K562 (cell line): ENCODE results near the gene PIKFYVE. TPM values are rescaled to one million over a fixed set of nuclear protein-coding genes. Genes with fewer than 3 reads are reported as not detected.

Source experiments
- BRCA1 ChIP-seq, 2 experiments: fragments of 450-650 bp in 1 of 2; sonication (generic) in 1 of 2; formaldehyde crosslinking in 1 of 2; IDR thresholded peaks; 2 replicates each; pipeline versions ENCODE4 v1.5.0 to v1.6.1; 2017 to 2020; ENCODE audit warnings: mild to moderate bottlenecking in 1 of 2, missing genetic modification reagents in 1 of 2
- FOXO4 ChIP-seq: fragments of 450-650 bp; formaldehyde crosslinking; IDR thresholded peaks from 2 replicates; pipeline ENCODE4 v1.4.0; 2020; ENCODE audit warnings: mild to moderate bottlenecking, moderate library complexity
- PHF20 ChIP-seq: fragments of 450-650 bp; IDR thresholded peaks from 2 replicates; pipeline ENCODE4 v1.6.1; 2018; ENCODE audit not compliant: partially characterized antibody
- POLR3G ChIP-seq: IDR thresholded peaks from 2 replicates; pipeline ENCODE4 v1.6.1; 2011; ENCODE audit not compliant: insufficient read length, insufficient replicate concordance; ENCODE audit errors: extremely low read depth
- PRPF4 ChIP-seq: fragments of 200-400 bp; formaldehyde crosslinking; IDR thresholded peaks from one replicate; pipeline ENCODE4 v1.6.1; 2017; ENCODE audit warnings: low read length, low read depth, mild to moderate bottlenecking; ENCODE audit not compliant: insufficient read depth, poor library complexity, severe bottlenecking
- RBM22 ChIP-seq: fragments of 200-400 bp; formaldehyde crosslinking; IDR thresholded peaks from 2 replicates; pipeline ENCODE4 v1.6.1; 2018; ENCODE audit warnings: low read length, low read depth; ENCODE audit not compliant: poor library complexity, severe bottlenecking
- RBM34 ChIP-seq: fragments of 200-400 bp; formaldehyde crosslinking; IDR thresholded peaks from 2 replicates; pipeline ENCODE4 v1.6.1; 2018; ENCODE audit warnings: low read length, borderline replicate concordance; ENCODE audit not compliant: insufficient read depth
- SMARCB1 ChIP-seq: IDR thresholded peaks from 2 replicates; pipeline ENCODE4 v1.6.1; 2011; ENCODE audit warnings: improper control_type of control experiment, low read depth; ENCODE audit not compliant: insufficient read length
- ZBTB8A ChIP-seq: fragments of 450-650 bp; IDR thresholded peaks from 2 replicates; pipeline ENCODE4 v1.6.1; 2018; ENCODE audit warnings: mild to moderate bottlenecking, moderate library complexity; ENCODE audit not compliant: partially characterized antibody
- ZNF121 ChIP-seq: sonication (generic); formaldehyde crosslinking; conservative IDR thresholded peaks from 2 replicates; pipeline ENCODE4 v1.8.0; 2022; ENCODE audit warnings: missing genetic modification reagents
- ZNF232 ChIP-seq: sonication (generic); formaldehyde crosslinking; IDR thresholded peaks from 2 replicates; pipeline ENCODE4 v1.8.0; 2022; ENCODE audit warnings: mild to moderate bottlenecking, missing genetic modification reagents
- ZNF282 ChIP-seq: sonication (generic); formaldehyde crosslinking; IDR thresholded peaks from 2 replicates; pipeline ENCODE4 v1.8.1; 2023; ENCODE audit warnings: missing genetic modification reagents
- ZNF431 ChIP-seq: sonication (generic); formaldehyde crosslinking; IDR thresholded peaks from 2 replicates; pipeline ENCODE4 v1.8.0; 2022; ENCODE audit warnings: mild to moderate bottlenecking, missing genetic modification reagents
- polyA plus RNA-seq, 8 experiments: library from polyadenylated mRNA; depleted of rRNA in 4 of 8; stranded (reverse) in 5 of 8; unstranded in 3 of 8; fragments of >200 nt; fragmentation: Nextera tagmentation in 2 of 8; fragmentation: Illumina TruSeq in 1 of 8; extraction: Ambion mirVana in 2 of 8; extraction: Trizol in 1 of 8; gene quantifications; 2 replicates each; pipeline versions ENCODE4 v1.2.1 to v1.2.3, GENCODE V29; 2011 to 2014; ENCODE audit warnings: inconsistent platforms in 1 of 8, missing spikeins in 1 of 8
- total RNA-seq, 7 experiments: library from RNA; depleted of rRNA in 6 of 7; stranded (reverse); fragments of >200 nt in 6 of 7; fragmentation: Illumina TruSeq in 2 of 7; extraction: Trizol in 2 of 7; gene quantifications; 2 replicates each; pipeline versions ENCODE4 v1.2.1 to v1.2.3, GENCODE V29; 2011 to 2021; ENCODE audit warnings: low replicate concordance in 1 of 7
- TF ChIP-seq, protein P1 (sequence below): sonication (generic); formaldehyde crosslinking; IDR thresholded peaks from 2 replicates; pipeline ENCODE4 v1.8.1; 2022; ENCODE audit warnings: missing genetic modification reagents
- TF ChIP-seq, protein P2 (sequence below), 3 experiments: fragments of 200-800 bp in 1 of 3; fragments of 250-450 bp in 1 of 3; fragments of 450-650 bp in 1 of 3; sonication (Bioruptor Pico) in 1 of 3; sonication (Bioruptor generic) in 1 of 3; formaldehyde crosslinking in 1 of 3; IDR thresholded peaks; 2 replicates each; pipeline versions ENCODE4 v1.6.1 to v1.8.0; 2016 to 2022; ENCODE audit warnings: mild to moderate bottlenecking in 2 of 3, missing genetic modification characterization in 2 of 3, missing compliant biosample characterization in 1 of 3, moderate library complexity in 1 of 3
- TF ChIP-seq, protein P3 (sequence below): fragments of 450-650 bp; IDR thresholded peaks from 2 replicates; pipeline ENCODE4 v1.6.1; 2017; ENCODE audit warnings: mild to moderate bottlenecking, moderate library complexity
- TF ChIP-seq, protein P4 (sequence below): IDR thresholded peaks from 2 replicates; pipeline ENCODE4 v1.6.1; 2012; ENCODE audit warnings: low read depth, low read length, improper control_type of control experiment, borderline replicate concordance

Gene PIKFYVE
- total and polyA plus RNA-seq, 9 of the 15 experiments (the other 6 are each of a cell fraction or from before 2014, with no cell fraction given): 3.6 to 25.6 (median 16.7) TPM

DNA sequence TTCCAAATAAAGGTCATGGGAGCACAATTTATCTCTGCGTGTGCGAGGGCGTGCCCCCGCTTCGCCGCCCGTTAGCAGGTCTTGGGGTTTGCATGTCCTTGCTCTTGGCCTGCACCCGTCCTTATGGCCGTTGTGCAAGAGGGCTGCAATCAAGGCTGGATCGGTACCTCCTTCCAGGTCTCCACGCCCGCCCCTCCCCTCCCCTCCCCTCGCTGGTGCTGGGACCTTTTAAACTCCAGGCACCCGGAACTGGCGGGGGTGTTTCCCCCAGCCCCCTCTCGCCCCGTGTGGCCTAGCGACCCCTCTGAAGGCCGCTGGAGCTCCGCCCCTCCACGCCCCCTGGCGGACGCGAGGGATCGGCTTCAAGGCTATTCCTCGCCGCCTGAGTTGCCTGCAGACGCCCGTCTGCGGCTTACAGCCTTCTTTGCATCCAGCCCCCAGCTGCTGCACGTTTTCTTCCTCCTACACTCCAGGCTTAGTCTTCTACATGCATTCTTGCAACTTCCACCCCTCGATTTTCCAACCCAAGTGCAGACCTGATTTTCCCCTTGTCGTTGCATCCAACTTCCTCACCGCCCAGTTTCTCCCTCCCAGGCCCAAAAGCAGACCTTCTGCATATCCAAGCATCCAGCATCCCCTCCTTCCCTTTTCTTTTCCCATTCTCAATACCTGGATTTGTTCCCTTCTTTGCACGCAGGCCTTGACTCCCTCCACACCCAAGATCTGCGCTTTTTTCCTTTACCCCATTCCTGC, 11.8 kb upstream of the PIKFYVE start (continued):
- TF ChIP-seq FOXO4 (CRISPR knock-in tag) (no peak), SMARCB1 (no peak), PHF20 (no peak), PRPF4 (no peak), RBM22 (no peak), RBM34 (no peak), ZNF431 (no peak), ZNF232 (CRISPR knock-in tag) (no peak), ZBTB8A (no peak), ZNF282 (CRISPR knock-in tag) (no peak), BRCA1 (IDR thresholded peaks at IDR 0.05) (no peak), BRCA1 (CRISPR knock-in tag; IDR thresholded peaks at IDR 0.05) (no peak), ZNF121 (CRISPR knock-in tag) (no peak), POLR3G (no peak)
- TF ChIP-seq, protein P1, sequence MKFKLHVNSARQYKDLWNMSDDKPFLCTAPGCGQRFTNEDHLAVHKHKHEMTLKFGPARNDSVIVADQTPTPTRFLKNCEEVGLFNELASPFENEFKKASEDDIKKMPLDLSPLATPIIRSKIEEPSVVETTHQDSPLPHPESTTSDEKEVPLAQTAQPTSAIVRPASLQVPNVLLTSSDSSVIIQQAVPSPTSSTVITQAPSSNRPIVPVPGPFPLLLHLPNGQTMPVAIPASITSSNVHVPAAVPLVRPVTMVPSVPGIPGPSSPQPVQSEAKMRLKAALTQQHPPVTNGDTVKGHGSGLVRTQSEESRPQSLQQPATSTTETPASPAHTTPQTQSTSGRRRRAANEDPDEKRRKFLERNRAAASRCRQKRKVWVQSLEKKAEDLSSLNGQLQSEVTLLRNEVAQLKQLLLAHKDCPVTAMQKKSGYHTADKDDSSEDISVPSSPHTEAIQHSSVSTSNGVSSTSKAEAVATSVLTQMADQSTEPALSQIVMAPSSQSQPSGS: no peak
- TF ChIP-seq, protein P2, sequence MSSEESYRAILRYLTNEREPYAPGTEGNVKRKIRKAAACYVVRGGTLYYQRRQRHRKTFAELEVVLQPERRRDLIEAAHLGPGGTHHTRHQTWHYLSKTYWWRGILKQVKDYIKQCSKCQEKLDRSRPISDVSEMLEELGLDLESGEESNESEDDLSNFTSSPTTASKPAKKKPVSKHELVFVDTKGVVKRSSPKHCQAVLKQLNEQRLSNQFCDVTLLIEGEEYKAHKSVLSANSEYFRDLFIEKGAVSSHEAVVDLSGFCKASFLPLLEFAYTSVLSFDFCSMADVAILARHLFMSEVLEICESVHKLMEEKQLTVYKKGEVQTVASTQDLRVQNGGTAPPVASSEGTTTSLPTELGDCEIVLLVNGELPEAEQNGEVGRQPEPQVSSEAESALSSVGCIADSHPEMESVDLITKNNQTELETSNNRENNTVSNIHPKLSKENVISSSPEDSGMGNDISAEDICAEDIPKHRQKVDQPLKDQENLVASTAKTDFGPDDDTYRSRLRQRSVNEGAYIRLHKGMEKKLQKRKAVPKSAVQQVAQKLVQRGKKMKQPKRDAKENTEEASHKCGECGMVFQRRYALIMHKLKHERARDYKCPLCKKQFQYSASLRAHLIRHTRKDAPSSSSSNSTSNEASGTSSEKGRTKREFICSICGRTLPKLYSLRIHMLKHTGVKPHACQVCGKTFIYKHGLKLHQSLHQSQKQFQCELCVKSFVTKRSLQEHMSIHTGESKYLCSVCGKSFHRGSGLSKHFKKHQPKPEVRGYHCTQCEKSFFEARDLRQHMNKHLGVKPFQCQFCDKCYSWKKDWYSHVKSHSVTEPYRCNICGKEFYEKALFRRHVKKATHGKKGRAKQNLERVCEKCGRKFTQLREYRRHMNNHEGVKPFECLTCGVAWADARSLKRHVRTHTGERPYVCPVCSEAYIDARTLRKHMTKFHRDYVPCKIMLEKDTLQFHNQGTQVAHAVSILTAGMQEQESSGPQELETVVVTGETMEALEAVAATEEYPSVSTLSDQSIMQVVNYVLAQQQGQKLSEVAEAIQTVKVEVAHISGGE (CRISPR knock-in tag; IDR thresholded peaks at IDR 0.05): no peak
- TF ChIP-seq, protein P3, sequence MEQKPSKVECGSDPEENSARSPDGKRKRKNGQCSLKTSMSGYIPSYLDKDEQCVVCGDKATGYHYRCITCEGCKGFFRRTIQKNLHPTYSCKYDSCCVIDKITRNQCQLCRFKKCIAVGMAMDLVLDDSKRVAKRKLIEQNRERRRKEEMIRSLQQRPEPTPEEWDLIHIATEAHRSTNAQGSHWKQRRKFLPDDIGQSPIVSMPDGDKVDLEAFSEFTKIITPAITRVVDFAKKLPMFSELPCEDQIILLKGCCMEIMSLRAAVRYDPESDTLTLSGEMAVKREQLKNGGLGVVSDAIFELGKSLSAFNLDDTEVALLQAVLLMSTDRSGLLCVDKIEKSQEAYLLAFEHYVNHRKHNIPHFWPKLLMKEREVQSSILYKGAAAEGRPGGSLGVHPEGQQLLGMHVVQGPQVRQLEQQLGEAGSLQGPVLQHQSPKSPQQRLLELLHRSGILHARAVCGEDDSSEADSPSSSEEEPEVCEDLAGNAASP: no peak
- TF ChIP-seq, protein P4, sequence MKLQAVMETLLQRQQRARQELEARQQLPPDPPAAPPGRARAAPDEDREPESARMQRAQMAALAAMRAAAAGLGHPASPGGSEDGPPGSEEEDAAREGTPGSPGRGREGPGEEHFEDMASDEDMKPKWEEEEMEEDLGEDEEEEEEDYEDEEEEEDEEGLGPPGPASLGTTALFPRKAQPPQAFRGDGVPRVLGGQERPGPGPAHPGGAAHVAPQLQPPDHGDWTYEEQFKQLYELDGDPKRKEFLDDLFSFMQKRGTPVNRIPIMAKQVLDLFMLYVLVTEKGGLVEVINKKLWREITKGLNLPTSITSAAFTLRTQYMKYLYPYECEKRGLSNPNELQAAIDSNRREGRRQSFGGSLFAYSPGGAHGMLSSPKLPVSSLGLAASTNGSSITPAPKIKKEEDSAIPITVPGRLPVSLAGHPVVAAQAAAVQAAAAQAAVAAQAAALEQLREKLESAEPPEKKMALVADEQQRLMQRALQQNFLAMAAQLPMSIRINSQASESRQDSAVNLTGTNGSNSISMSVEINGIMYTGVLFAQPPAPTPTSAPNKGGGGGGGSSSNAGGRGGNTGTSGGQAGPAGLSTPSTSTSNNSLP: no peak
